GM19351 (cell line): Measurements from ENCODE around the gene SLC6A2.

Source experiments
- ATAC-seq: cut with Tn5 transposase; IDR thresholded peaks from one replicate; pipeline ENCODE4 v1.9.1; 2021; ENCODE audit warnings: mild to moderate bottlenecking, moderate library complexity; ENCODE audit not compliant: unreplicated experiment

SLC6A2 gene

DNA sequence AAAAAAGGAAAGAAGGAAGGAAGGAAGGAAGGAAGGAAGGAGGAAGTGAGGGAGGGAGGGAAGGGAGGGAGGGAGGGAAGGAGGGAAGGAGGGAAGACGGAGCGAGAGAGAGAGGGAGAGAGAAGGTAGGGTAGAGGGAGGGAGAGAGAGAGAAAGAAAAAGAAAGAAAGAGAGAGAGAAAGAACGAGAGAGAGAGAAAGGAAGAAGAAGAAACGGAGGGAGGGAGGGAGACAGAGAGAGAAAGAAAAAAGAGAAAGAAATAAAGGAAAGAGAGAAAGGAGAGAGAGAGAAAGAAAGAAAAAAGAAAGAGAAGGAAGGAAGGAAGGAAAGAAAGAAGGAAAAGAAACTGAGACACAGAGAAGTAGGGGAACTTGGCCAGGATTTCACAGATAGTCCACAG is 8.4 kb upstream of the SLC6A2 start:
- ATAC-seq: no peak

DNA sequence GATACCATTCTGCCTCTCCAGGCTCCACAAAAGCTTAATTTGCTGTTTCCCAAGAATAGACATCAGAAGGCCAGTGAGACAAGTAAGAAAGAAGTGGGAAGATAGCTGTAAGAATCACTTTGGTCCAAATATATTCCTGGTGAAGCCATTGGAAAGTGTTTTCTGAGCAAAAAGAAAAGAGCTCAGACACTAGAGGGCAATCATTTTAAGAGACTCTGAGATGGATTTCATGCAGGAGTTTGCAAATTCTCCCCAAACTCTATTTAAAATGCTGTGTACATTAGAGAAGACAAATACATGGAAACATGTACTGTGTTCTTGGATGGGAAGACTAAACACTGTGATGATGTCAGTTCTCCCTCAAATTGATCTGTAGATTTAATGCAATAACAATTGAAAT is 8.0 kb upstream of the SLC6A2 start:
- no peak for ATAC-seq

DNA sequence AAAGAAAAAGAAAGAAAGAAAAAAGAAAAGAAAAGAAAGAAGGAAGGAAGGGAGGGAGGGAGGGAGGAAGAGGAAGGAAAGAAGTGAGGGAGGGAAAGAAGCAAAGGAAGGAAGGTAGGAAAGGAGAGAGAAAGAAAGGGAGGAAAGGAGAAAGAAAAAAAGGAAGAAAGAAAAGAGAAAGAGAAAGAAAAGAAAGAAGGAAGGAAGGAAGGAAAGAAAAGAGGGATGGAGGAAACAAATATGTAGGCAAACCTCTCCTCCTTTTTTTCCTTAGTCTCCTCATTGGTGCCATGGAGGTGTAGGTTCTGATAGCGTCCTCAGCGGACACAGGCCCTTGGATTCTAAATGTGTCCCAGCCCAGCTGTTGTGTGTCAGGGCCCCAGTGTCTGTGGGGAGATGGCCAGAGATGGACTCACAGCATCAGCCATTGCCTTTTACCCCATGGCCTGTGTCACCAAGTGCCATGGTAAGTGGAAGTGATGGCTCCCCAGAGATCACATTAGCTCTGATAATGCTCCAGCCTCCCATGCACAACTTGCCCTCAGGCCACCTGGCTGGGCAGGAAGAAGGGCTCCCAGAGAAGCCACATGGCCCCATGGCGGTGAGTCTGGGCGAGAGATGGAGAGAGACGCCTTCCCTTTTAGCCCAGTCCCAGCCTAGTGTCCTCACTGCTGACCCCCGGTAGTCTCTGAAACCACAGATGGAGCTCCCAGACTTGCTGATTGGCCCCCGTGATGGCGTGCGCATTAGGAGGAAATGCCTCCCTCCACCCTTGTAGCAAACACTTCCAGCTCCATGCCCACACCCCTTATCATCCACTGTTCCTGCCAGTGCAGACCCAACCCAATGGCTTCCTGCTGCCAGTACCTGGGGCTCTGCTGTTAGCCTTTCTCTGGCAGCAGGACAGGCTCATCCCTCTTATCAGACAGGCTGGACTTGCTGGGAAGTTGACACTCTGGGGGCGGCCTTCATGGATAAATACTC is 3.7 kb upstream of the SLC6A2 start:
- ATAC-seq: no peak

DNA sequence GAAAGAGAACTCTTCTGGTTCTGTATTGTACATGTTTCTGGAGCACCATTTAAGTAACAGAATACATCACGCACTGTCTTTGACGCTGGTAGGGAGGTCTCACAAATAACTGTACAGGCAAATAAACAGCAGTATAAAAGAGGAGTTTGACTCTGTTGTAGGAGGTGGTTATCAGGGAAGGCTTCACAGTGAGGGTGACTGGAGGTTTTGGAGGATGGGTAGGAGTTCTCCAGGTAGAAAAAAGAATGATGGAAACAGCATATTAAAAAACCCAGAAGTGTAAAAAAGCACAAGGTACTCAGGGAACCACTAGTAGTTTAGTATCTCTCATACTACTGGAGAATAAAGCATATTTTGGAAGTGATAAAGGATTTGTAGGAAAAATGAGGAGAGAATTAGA is 2.7 kb upstream of the SLC6A2 start:
- no peak for ATAC-seq

DNA sequence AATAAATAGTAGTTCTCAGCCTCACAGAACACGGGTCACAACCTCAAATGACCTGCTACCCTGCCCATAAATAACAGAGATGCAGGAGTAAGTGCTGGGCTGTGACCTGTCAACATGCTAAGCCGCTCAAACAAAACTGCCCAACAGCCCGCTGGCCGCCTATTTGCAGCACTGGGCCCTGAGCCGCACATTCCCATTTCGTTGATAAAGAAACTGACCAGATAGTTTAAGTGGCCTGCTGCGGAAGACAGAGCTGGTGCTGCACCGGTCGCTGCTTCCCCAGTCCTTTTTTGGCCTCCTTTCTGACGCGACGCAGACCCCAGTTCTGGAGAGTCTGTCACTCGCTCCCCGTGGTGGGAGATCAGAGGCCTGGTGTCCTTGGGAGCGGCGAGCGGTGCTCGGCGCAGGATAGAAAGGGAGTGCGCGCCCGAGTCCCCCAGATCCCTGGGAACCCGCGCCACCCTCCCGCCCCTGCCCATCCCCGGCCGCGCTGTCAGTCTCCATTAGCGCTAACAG is 349 bp upstream of the SLC6A2 start:
- no peak for ATAC-seq

DNA sequence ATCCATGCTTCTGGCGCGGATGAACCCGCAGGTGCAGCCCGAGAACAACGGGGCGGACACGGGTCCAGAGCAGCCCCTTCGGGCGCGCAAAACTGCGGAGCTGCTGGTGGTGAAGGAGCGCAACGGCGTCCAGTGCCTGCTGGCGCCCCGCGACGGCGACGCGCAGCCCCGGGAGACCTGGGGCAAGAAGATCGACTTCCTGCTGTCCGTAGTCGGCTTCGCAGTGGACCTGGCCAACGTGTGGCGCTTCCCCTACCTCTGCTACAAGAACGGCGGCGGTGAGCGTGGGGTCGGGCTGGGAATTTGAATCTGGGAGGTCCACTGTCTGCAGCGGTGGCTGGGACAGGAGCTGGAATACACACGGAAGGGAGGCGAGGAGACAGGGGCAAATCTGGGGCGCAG is 904 bp downstream of the SLC6A2 start:
- no peak for ATAC-seq

DNA sequence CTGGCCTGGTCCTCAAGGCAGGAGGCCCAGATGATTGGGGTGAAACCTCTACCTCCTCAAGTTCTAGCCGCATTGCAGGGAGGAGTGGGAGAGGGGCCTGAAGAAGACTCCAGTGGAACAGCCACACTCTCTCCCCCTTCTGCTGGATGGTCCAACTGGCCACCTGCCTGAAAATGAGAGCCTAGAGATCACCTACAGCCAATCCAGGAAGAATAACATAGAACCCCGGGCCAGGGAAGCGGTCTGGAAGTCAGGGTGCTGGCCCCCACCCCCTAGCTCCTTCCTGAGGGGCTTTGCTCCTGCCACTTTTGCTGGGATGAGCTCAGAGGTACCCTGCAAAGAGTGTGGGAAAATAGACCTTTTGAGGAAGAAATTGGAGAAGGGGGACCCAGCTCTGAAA is 1.8 kb downstream of the SLC6A2 start:
- ATAC-seq: no peak

DNA sequence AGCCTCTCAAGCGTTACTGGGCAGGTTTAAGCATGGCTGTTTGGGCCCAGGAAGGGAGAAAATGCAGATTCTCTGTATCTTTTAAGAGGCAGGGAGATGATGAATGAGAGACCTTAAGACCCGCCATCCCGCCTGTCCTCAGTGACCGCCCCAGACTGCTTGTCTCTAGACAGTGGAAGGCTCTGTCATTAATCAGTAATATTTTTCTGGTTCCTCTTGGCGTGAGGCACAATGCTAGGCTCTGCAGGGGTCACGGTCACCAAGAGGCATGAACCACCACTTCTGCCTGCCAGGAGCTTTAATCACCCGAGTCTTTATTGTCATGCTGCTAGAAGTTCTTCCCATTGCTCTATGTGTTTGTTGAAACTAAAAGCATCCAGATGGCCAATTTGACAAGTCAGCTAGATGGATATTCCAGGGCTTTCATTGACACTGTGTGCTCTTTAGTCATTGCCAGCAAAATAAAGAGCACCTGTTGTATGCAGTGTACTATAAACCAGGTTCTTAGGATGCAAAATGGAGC is 3.2 kb downstream of the SLC6A2 start:
- no peak for ATAC-seq

DNA sequence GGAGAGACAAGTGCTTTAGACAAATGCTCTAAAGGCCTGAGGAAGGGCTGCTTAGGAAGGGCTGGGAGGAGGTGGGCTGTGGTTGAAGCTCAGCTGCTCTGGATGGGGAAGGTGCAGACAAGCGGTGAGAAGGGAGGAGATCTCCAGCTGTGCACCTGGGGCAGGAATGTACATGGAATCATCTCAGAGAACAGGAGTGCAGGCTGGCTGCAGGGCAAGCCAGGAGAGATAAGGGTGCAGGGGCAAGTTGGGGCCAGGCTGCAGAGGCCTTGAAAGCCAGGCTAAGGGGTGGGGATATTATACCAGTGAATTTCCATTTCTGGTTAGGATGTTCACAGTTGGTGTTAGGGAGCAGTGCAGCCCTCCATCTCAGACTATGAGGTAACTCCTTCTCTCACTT is 4.2 kb downstream of the SLC6A2 start:
- ATAC-seq: no peak

DNA sequence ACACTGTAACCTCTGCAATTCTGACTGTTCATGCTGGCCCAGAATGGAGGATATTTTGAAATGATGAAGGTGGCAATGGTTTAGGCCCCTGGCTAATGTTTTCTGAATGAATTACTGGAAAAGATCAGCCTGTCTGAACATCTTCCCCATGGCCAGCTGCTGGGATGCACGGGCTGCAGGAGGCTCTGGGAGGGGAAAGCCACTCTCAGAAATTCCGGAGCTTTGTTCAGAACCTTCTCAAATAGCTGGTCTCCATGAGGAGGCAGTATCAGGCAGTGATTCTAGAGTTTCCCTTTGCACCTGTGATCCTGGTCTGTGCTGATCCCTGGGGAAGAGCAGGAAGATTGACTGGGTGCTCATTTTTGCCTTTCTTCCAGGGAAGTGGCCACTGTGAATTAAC is 5.0 kb downstream of the SLC6A2 start:
- no peak for ATAC-seq

DNA sequence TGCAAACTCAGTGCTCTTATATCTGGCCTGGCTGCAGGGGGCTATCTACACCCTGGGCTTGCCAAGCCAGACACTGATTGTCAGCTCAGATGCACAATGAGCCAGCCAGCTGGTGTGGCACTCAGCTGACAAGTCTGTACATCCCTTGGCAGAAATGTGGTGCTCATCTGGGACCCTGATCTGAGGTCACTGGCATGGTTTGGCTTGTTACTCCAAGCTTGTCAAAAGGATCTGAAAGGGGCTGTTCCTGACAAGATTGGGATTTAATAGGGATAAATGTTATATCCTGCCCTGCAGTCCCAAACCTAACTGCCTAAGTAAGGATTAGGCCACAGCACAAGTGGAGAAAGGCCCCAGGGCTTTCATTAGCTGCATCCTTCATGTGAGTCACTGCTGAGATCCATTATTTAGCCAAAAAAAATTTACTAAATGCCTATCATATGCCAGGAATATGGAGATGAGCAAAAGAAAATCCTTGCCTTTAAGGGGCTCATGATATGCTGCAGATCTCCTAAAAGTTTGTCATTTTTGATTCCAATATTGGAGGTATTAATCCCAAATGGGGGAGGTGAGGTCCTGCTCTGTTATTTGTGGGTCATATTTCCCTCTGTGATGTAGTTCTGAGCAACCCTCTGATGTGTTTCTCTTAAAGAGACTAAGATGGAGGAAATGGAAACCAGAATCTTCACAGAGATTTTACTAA is 6.3 kb downstream of the SLC6A2 start:
- ATAC-seq: no peak

DNA sequence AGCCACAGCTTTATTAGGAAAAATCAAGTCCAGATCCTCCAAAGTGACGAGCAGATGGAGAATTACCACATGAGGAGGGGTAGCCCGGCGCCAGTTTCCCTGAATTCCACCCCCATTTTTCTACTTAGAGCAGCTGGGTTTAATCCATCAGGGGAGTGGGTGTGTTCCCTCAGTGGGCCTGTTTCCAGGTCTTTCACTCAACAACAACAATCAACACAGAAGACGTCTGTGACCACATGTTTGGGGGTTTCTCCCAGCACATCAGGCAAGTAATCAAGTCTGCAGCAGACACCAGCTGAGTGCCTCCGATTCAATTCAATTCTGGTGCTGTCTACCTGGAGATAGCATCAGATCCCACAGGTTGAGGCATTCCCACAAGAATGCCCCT is 6.8 kb downstream of the SLC6A2 start:
- no peak for ATAC-seq

DNA sequence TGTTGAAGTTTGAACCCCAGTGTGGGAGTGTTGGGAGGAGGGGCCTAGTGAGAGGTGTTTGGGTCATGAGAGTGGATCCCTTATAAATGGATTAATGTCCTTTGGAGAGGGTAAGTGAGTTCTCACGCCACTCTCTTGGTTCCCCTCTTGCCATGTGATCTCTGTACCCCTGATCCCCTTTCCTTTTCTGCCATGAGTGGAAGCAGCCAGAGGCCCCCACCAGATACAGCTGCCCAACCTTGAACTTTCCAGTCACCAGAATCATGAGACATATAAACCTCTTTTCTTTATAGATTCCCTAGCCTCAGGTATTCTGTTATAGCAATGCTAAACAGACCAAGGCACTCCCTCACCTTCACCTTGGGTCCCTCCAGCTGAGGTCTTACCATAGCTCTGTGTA is 7.4 kb downstream of the SLC6A2 start:
- no peak for ATAC-seq

DNA sequence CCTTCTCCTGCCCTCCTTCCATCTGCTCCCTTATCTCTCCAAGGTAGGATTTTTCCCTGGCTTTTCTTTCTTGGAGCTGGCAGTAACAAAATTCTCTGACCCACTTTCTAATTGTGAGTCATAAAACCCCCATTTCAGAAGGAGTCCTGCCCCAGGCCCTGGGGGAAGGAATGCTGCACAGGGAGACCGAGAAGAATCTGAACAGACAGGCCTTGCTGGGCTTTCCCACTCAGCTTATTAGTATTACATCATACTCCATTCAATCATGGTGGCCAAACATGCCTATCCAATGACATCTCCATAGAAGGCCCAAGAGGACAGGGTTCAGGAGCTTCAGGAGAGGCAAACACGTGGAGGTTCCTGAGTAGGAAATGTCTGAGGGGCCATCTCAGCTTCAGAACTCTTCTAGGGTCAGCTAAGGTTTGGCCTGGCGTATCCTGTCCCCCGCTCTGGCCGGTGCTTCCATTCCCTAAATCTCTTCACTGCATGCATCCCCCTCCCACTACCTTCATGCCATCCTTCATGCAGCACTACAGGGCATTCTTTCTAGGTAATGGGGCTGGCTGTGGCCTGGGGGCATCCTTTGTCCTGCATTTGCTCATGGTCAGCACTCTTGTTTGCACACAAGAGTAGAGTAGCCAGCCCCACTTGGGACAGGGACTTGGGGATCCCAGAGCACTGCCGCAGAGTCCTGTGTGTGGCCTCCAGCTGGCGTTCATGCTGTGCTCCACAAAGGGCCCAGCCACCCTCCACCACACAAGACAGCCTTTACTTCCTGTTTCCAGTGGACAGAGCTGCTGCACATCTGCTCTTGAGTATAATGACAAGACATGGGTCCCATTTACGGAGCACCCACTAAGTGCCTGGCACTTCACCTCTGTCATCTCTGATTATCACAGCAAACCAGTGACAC is 8.2 kb downstream of the SLC6A2 start:
- ATAC-seq: no peak

DNA sequence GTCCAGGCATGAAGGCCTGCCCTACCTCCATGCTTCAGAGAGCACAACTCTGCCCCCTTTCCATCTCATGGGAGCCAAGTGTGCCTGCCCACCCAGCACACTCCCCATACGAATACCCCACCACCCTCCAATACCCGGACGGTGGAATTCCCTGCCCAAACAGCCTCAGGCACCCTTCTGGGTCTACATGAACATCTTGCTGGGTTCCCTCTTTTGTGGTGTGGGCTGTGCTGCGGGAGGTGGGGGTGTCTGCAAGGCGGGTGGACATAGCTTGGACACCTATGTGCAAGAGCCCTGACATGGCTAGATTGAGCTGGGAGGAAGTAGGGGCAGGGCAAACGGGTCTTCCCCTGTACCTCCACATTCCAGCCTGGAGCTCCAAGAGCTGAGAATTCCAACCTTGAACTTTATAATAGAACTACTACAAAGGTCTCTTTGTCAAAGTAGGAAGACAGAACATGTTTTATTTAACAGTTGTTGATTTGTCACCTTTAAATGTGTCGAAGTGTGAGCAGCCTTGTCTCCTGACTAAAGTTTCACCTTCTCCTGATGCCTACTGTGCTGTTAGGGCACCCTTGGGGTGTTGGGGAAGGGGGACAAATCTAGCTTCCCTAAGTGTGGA is 9.1 kb downstream of the SLC6A2 start:
- ATAC-seq: no peak

DNA sequence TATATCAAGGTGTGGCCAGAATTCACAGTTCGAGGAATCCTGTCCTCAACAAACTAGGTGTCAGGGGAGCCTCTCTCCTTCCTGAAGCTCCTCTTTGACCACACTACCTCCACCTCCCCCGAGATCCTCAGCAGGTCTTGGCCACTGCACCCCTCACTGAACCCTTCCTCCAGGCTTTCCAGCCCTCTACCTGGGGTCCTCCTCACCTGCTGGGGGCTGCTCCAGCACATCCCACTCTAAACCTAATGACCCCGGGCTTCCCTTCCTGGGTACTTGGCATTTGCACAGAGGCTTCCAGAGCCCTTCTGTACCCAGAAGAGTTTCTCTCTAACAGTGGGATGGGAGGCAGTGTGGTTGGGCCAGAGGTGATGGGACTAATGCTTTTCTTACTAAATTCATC is 9.7 kb downstream of the SLC6A2 start:
- no peak for ATAC-seq

DNA sequence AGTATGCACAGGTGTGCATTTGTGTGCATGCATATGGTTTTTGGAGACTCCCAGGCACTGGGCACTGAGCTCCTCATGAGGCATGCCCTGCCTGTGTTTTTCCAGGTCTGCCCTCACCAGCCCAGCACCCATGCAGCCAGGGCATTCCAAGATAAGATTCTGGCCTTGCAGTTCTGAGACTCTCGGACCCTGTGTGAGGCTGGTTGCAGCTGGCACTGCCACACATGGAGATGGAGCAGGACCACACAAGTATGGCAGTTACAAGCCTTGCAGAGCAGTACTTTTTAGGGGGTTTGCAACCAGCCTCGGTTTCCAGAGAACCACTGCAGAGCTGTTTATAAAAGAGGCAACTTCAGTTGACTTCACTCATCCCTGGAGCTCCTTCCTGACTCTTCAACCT is 10.2 kb downstream of the SLC6A2 start:
- no peak for ATAC-seq

DNA sequence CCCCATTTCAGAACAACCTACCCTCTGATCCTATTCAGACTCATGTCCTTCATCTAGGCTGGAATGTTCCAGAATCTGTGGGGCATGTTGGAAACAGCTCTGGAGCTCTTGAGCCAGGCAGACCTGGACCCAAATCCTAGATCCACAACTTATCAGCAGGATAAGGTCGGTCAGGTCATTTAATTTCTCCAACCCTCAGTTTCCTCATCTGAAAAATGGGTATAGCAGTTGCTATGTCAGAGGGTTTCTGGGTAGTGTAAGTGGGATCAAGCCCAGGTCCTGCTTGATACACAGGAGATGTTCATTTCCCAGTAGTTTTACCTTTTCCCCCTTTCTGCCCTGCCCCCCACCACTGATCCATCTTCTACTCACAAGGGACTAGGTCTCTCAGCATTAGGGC is 12.0 kb downstream of the SLC6A2 start:
- no peak for ATAC-seq

DNA sequence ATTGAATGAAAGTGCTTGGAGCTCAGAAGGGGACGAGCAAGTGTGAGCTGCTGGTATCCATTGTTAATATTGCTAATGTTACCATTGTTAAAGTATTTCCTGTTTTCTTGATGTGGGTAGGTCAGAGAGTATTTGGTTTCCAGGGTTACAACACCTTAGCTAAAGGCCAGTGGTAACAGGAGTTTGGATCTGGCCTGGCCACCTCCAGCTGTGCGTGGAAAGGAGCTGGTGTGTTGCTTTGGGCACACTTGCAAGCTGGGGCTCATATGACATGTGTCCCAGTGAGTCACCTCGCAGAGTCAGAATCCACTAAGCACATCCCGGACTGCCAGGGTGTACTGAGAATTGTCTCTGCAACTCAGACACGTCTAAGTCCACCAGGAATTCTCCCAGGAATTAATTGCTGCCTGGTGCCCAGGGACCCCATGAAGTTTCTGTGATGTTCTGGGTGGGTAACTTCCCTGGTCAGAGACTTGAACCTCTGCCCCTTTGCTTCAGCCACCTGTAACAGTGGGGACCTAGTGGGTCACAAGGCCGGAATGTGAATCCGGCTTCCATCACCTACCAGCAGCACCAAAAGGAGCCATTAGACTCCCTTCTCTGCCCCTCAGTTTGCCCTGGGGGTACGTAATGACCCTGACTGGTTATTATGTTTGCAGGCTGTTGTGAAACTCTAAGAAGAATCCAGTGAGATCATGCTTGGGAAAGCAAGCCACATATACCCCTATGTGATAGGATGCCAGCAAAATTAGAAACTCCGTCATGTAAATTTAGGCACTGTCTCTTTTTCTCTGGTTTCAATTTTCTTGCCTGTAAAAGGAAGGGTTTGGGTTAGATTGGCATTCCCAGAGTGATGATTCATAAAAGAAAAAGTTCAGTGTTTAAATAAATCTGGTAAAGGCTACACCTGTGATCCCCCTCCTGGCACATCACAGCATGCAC is 12.8 kb downstream of the SLC6A2 start:
- no peak for ATAC-seq
